ENCODE data around the gene VENTX. TPM values are rescaled to one million over a fixed set of nuclear protein-coding genes. Genes with fewer than 3 reads are reported as not detected.

The VENTX gene, protein sequence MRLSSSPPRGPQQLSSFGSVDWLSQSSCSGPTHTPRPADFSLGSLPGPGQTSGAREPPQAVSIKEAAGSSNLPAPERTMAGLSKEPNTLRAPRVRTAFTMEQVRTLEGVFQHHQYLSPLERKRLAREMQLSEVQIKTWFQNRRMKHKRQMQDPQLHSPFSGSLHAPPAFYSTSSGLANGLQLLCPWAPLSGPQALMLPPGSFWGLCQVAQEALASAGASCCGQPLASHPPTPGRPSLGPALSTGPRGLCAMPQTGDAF
- total RNA-seq = 1 to 10 TPM in 1 of 3 donors, under 1 TPM in 2; 0.48 to 4.1 (median 0.75) TPM
- 0.97 TPM for total RNA-seq (2013)

GRCh38 chr10:133237588-133238465 lies at the start of gene VENTX:
Gene VENTX, plus strand, starts transcription at chr10:133237855. Its CDS starts 60 bp downstream, at chr10:133237915.
- no peak within 1 kb of the TSS for H3K27ac ChIP-seq (ENCODE audit: low read length)
- TF ChIP-seq CTCF (IDR thresholded peaks at IDR 0.05) = no peak
- no peak within 1 kb of the TSS for H3K4me3 ChIP-seq (ENCODE audit: low read length)
- DNase-seq (no peak), ATAC-seq (no peak)
- H3K27me3 ChIP-seq (ENCODE audit: control insufficient read depth, insufficient read depth, low read length) = peaks cover 24% of the 10 kb centered on the region
- H3K4me3 Mint-ChIP-seq = peak within 1 kb of the TSS; percentile 50
- no peaks in the 10 kb centered on the region for H3K9me3 ChIP-seq (ENCODE audit: control insufficient read depth, insufficient read depth, low read length)
- H3K4me1 Mint-ChIP-seq = peaks cover 6 to 40% of the 10 kb centered on the region in 2 donors
- intact Hi-C loops (cut with micrococcal nuclease) = no loop called here
- peaks cover 47% of the 10 kb centered on the region for H3K4me1 ChIP-seq (ENCODE audit: control insufficient read depth, insufficient read depth, low read length)
- WGBS (ENCODE audit: insufficient coverage) = 54% methylated on average over 55 of the region's 60 CpGs
- no peaks in the 10 kb centered on the region for H3K36me3 Mint-ChIP-seq
- no peak within 1 kb of the TSS for H3K27ac Mint-ChIP-seq
- no peaks in the 10 kb centered on the region for H3K9me3 Mint-ChIP-seq
- H3K36me3 ChIP-seq (ENCODE audit: control insufficient read depth, insufficient read depth, low read length) = no peaks in the 10 kb centered on the region
- H3K27me3 Mint-ChIP-seq (ENCODE audit: low read depth in 2 of 2) = peaks cover 25 to 51% of the 10 kb centered on the region in 2 donors

GRCh38 chr10:133187906-133188681 lies 49.6 kb upstream of the VENTX start:
- no peak for ATAC-seq
- TF ChIP-seq CTCF (IDR thresholded peaks at IDR 0.05) = no peak

DNA sequence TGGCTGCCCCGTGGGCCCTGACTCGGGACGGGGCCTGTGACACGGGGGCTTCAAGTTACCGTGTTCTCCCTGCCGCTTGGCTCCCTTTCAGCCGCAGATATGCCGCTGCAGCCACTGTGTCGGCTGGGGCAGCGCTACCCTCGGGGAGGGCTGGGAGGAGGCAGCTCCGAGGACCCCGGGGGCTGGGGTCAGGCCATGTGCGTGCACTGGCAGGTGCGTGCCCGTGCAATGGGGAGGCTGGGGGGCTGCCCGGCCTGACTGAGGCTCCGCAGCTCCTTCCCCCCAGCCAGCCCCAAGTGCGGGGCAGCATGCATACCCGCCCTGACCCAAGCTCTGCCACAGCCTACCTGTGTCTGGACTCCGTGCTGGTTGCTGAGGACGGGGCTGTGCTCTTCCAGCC lies 48.4 kb upstream of the VENTX start:
- no peak overlapping the region for H3K27ac ChIP-seq (ENCODE audit: low read length)
- H3K9me3 ChIP-seq (ENCODE audit: control insufficient read depth, insufficient read depth, low read length) = no peaks in the 10 kb centered on the region
- no peak for TF ChIP-seq CTCF (IDR thresholded peaks at IDR 0.05)
- H3K27me3 ChIP-seq (ENCODE audit: control insufficient read depth, insufficient read depth, low read length) = no peaks in the 10 kb centered on the region
- Mint-ChIP-seq H3K4me1 (no peaks in the 10 kb centered on the region), H3K36me3 (no peaks in the 10 kb centered on the region), H3K4me3 (no peak overlapping the region), H3K27me3 (ENCODE audit: low read depth in 2 of 2) (peaks cover 0 to 7% of the 10 kb centered on the region in 2 donors), H3K9me3 (peaks cover 0 to 6% of the 10 kb centered on the region in 2 donors), H3K27ac (no peak overlapping the region)
- no peaks in the 10 kb centered on the region for H3K36me3 ChIP-seq (ENCODE audit: control insufficient read depth, insufficient read depth, low read length)
- no peak overlapping the region for H3K4me3 ChIP-seq (ENCODE audit: low read length)
- WGBS (ENCODE audit: insufficient coverage) = 91% methylated on average over 22 of the region's 22 CpGs
- intact Hi-C loops (cut with micrococcal nuclease) = no loop called here
- ATAC-seq = no peak
- H3K4me1 ChIP-seq (ENCODE audit: control insufficient read depth, insufficient read depth, low read length) = no peaks in the 10 kb centered on the region
- DNase-seq = no peak

More at GRCh38 chr10:133187906-133188681, 49.6 kb upstream of the VENTX start:
- Histone ChIP-seq H3K27me3 (ENCODE audit: control insufficient read depth, insufficient read depth, low read length) (no peaks in the 10 kb centered on the region), H3K4me3 (ENCODE audit: low read length) (no peak overlapping the region), H3K9me3 (ENCODE audit: control insufficient read depth, insufficient read depth, low read length) (no peaks in the 10 kb centered on the region), H3K4me1 (ENCODE audit: control insufficient read depth, insufficient read depth, low read length) (no peaks in the 10 kb centered on the region), H3K36me3 (ENCODE audit: control insufficient read depth, insufficient read depth, low read length) (no peaks in the 10 kb centered on the region), H3K27ac (ENCODE audit: low read length) (no peak overlapping the region)
- H3K4me1 Mint-ChIP-seq = no peaks in the 10 kb centered on the region
- no peak overlapping the region for H3K4me3 Mint-ChIP-seq
- no peak overlapping the region for H3K27ac Mint-ChIP-seq
- H3K27me3 Mint-ChIP-seq (ENCODE audit: low read depth in 2 of 2) = peaks cover 0 to 7% of the 10 kb centered on the region in 2 donors
- intact Hi-C loops (cut with micrococcal nuclease) = no loop called here
- H3K9me3 Mint-ChIP-seq = peaks cover 0 to 2% of the 10 kb centered on the region in 2 donors
- WGBS (ENCODE audit: insufficient coverage) = 89% methylated on average over 34 of the region's 38 CpGs
- H3K36me3 Mint-ChIP-seq = no peaks in the 10 kb centered on the region
- DNase-seq = no peak

All from natural killer cell (primary cell).